Fibroblast of lung (primary cell): ENCODE data around the gene PRR35. TPM values are rescaled to one million over a fixed set of nuclear protein-coding genes. Genes with fewer than 3 reads are reported as not detected.

Source experiments
- DNase-seq, 2 donors: peaks; one replicate each; pipeline versions ENCODE4 v3.0.0 to v3.0.0-alpha.2; 2010; ENCODE audit warnings: low read depth in 2 of 2
- H2AFZ ChIP-seq: 2 replicates; pipeline ENCODE4 v1.5.1; 2012; ENCODE audit warnings: low read length, control low read depth, inconsistent platforms
- H3K27ac ChIP-seq: 2 replicates; pipeline ENCODE4 v1.5.1; 2011; ENCODE audit warnings: low read length, control low read depth; ENCODE audit not compliant: insufficient read depth
- H3K27me3 ChIP-seq: 2 replicates; pipeline ENCODE4 v1.5.1; 2011; ENCODE audit warnings: mild to moderate bottlenecking, low read length; ENCODE audit not compliant: control insufficient read depth, insufficient read depth
- H3K36me3 ChIP-seq: 2 replicates; pipeline ENCODE4 v1.5.1; 2011; ENCODE audit warnings: low read length; ENCODE audit not compliant: control insufficient read depth, insufficient read depth
- H3K4me1 ChIP-seq: 2 replicates; pipeline ENCODE4 v1.5.1; 2011; ENCODE audit warnings: low read length; ENCODE audit not compliant: control insufficient read depth, insufficient read depth; ENCODE audit errors: extremely low read depth
- H3K4me2 ChIP-seq: 2 replicates; pipeline ENCODE4 v1.5.1; 2011; ENCODE audit warnings: low read length, control low read depth; ENCODE audit not compliant: insufficient read depth; ENCODE audit errors: extremely low read depth
- H3K4me3 ChIP-seq, 4 experiments: fragments of 200-600 bp in 1 of 4; sonication (generic) in 1 of 4; replicated peaks in 1 of 4; 2 replicates each; pipeline ENCODE4 v1.5.1; 2011 to 2016; ENCODE audit warnings: low read length in 4 of 4, low read depth in 3 of 4, mild to moderate bottlenecking in 3 of 4, control low read depth in 2 of 4, inconsistent platforms in 1 of 4, mixed read lengths in 1 of 4; ENCODE audit not compliant: insufficient read depth in 1 of 4; ENCODE audit errors: control extremely low read depth in 1 of 4
- H3K79me2 ChIP-seq: 2 replicates; pipeline ENCODE4 v1.5.1; 2012; ENCODE audit warnings: mild to moderate bottlenecking, low read length, inconsistent platforms; ENCODE audit not compliant: control insufficient read depth, insufficient read depth
- H3K9ac ChIP-seq: 2 replicates; pipeline ENCODE4 v1.5.1; 2011; ENCODE audit warnings: mild to moderate bottlenecking, low read length, control low read depth; ENCODE audit not compliant: insufficient read depth
- H3K9me3 ChIP-seq: 2 replicates; pipeline ENCODE4 v1.5.1; 2012; ENCODE audit warnings: low read depth, low read length; ENCODE audit not compliant: control insufficient read depth, insufficient read depth
- H4K20me1 ChIP-seq: 2 replicates; pipeline ENCODE4 v1.5.1; 2011; ENCODE audit warnings: low read length; ENCODE audit not compliant: control insufficient read depth, insufficient read depth; ENCODE audit errors: extremely low read depth
- CTCF ChIP-seq, 2 donors: IDR thresholded peaks in 1 of 2; conservative IDR thresholded peaks in 1 of 2; 1 replicate in 1 of 2; 2 replicates in 1 of 2; pipeline ENCODE4 v1.5.1; 2011 to 2012; ENCODE audit warnings: low read length in 2 of 2, control low read depth in 1 of 2, inconsistent platforms in 1 of 2, low read depth in 1 of 2, mild to moderate bottlenecking in 1 of 2
- EZH2 ChIP-seq: IDR thresholded peaks from 2 replicates; pipeline ENCODE4 v1.5.1; 2012; ENCODE audit warnings: low read length, control low read depth, mild to moderate bottlenecking; ENCODE audit errors: missing control alignments
- polyA plus RNA-seq, 2 donors: library from polyadenylated mRNA; depleted of rRNA in 1 of 2; stranded (reverse) in 1 of 2; unstranded in 1 of 2; fragments of >200 nt; gene quantifications; 2 replicates each; pipeline ENCODE4 v1.2.1, GENCODE V29; 2011 to 2012; ENCODE audit warnings: missing spikeins in 1 of 2
- total RNA-seq: library from RNA; depleted of rRNA; stranded (reverse); fragments of >200 nt; gene quantifications from 2 replicates; pipeline ENCODE4 v1.2.1, GENCODE V29; 2014

The PRR35 gene
- total and polyA plus RNA-seq, 2 donors (not counting 1 experiment from before 2014, with no cell fraction given), result not detected

DNA sequence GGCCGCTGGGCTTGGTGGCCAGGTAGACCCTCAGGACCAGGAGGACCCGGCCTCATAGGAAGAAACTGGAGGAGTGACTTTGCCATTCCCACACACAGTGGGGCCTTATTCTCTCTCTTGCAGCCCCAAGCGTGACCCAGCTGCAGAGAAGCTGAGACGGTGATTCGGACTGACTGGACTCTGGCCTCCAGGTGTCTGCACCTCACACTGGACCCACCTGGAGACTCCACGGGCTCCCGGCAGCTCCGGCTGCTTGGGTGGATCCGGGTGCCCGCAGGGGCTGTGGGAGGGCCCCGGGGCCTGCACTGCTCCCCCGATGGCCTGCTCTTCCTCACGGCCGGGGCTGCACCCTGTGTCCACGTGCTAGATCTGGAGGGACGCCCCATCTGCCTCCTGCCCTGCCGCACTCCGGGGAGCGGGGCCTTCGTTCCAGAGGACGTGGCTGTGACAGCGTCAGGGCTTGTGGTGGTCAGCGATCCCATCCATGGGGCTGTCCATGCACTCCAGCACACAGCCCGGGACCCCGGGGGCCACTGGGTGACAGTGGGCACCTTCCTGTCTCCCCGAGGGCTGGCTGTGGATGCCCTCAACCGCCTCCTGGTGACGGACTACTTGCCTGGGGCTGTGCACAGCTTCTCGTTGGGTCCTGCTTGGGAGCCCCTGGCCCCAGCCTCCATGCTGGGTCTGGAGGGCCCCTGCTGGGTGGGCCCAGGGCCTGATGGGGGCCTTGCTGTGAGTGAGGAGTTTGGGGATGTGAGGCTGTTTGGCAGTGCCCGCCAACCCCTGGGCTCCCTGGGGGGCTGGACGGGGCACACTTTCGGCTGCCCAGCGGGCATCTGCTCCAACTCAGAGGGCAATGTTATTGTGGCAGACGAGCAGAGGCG is 7.4 kb downstream of the PRR35 start:
- no peak overlapping the region for H3K27ac ChIP-seq
- H3K79me2 ChIP-seq, result peaks cover 10% of the 10 kb centered on the region
- no peaks in the 10 kb centered on the region for H4K20me1 ChIP-seq
- H3K4me1 ChIP-seq, result peaks cover 17% of the 10 kb centered on the region
- no peak for DNase-seq
- H3K4me2 ChIP-seq, result no peak overlapping the region
- H3K27me3 ChIP-seq, result no peaks in the 10 kb centered on the region
- no peak overlapping the region for H2AFZ ChIP-seq
- peak overlapping the region in 1 of 4 experiments; percentile 45 for H3K4me3 ChIP-seq
- no peak for TF ChIP-seq EZH2
- no peak for TF ChIP-seq CTCF (conservative IDR thresholded peaks at IDR 0.05 in 1 of 2, IDR thresholded peaks at IDR 0.05 in 1 of 2; ENCODE audit: low read depth in 1 of 2, low read length in 2 of 2)
- no peaks in the 10 kb centered on the region for H3K36me3 ChIP-seq
- H3K9ac ChIP-seq, result no peak overlapping the region
- H3K9me3 ChIP-seq, result no peaks in the 10 kb centered on the region

DNA sequence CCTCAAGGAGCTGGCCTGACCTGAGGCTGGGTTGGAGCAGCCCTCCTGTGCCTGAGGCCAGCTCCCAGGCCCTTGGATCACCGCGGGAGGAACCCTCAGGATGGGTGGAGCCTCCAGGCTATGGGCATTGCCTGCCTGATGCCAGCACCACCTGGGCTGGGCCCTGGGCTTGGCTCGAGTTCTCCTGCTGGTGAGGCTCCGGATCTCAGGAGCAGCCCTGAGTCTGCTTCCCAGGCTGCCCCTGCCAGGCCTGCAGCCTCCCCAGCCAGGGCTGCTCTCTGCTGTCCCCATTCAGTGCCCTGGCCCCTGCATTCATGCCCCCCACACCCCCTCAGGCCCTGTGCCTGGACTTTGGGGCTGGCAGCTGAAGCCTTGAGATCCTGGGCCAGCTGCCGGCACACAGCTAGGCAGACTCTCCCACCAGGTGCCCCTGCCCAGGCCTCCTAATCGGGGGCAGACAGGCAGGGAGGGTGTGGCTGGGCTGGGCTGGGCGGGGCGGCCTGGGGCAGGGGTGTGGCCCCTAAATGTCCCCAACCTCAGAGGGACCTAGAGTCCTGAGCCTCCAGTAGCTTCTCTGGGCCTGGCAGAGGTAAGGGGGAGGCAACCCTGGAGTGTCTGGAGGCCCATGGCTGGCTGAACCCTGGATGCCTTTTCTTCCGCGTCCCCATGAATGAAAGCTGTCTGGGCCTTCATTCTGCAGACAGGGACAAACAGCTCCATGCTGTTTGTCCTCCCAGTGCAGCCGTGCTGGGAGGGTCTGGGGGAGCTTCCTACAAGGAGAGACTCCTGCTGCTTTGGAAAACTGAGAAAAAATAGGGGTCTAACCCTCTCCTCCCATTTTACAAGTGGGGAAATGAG is 8.4 kb downstream of the PRR35 start:
- no peak overlapping the region for H3K9ac ChIP-seq
- H3K4me3 ChIP-seq, result peak overlapping the region in 1 of 4 experiments; percentile 81
- no peak overlapping the region for H2AFZ ChIP-seq
- DNase-seq, result no peak
- peaks cover 17% of the 10 kb centered on the region for H3K4me1 ChIP-seq
- H3K36me3 ChIP-seq, result no peaks in the 10 kb centered on the region
- H4K20me1 ChIP-seq, result no peaks in the 10 kb centered on the region
- H3K27me3 ChIP-seq, result no peaks in the 10 kb centered on the region
- TF ChIP-seq EZH2 (no peak), CTCF (conservative IDR thresholded peaks at IDR 0.05 in 1 of 2, IDR thresholded peaks at IDR 0.05 in 1 of 2; ENCODE audit: low read depth in 1 of 2, low read length in 2 of 2) (no peak)
- H3K79me2 ChIP-seq, result peaks cover 10% of the 10 kb centered on the region
- peak overlapping the region; percentile 68 for H3K4me2 ChIP-seq
- peak overlapping the region; percentile 51 for H3K27ac ChIP-seq
- H3K9me3 ChIP-seq, result no peaks in the 10 kb centered on the region
